Keratinocyte (primary cell): ENCODE data around the gene IL15RA.

ENCODE experiments used
- CTCF ChIP-seq, 3 experiments: IDR thresholded peaks in 1 of 3; conservative IDR thresholded peaks in 1 of 3; optimal IDR thresholded peaks in 1 of 3; 2 replicates in 2 of 3; 3 replicates in 1 of 3; pipeline versions ENCODE3 to v1.5.1; 2011; ENCODE audit warnings: low read length in 3 of 3, mild to moderate bottlenecking in 3 of 3, moderate library complexity in 2 of 3, control low read depth in 1 of 3, inconsistent platforms in 1 of 3; ENCODE audit not compliant: insufficient read depth in 2 of 3; ENCODE audit errors: extremely low read depth in 1 of 3
- EZH2 ChIP-seq: IDR thresholded peaks from one replicate; pipeline ENCODE4 v1.6.1; 2012; ENCODE audit warnings: inconsistent platforms, mild to moderate bottlenecking, low read length, moderate library complexity

- TF ChIP-seq CTCF (optimal IDR thresholded peaks at IDR 0.05 in 1 of 3, IDR thresholded peaks at IDR 0.05 in 1 of 3, conservative IDR thresholded peaks at IDR 0.05 in 1 of 3; ENCODE audit: extremely low read depth in 1 of 3, insufficient read depth in 2 of 3, low read length in 3 of 3) (no peak), EZH2 (no peak)
These were observed 32.8 kb downstream of the IL15RA start for GRCh38 chr10:5944389-5945189.
